CD4-positive, alpha-beta T cell treated with Interleukin-17A for 4 hours (primary cell): ENCODE measurements around the gene MLLT10.

Source experiments
- DNase-seq: peaks from one replicate; pipeline ENCODE4 v3.0.0-alpha.2; 2020; ENCODE audit warnings: mixed read lengths

MLLT10 gene

GRCh38 chr10:21517134-21518031 lies 16.6 kb upstream of the MLLT10 start:
- peak; percentile 44 for DNase-seq

GRCh38 chr10:21518149-21518640 lies 15.8 kb upstream of the MLLT10 start:
- no peak for DNase-seq

GRCh38 chr10:21518641-21519396 lies 15.2 kb upstream of the MLLT10 start:
- no peak for DNase-seq

GRCh38 chr10:21519397-21519933 lies 14.6 kb upstream of the MLLT10 start:
- DNase-seq = no peak

- DNase-seq = no peak
Measured at GRCh38 chr10:21519941-21520436, 14.0 kb upstream of the MLLT10 start.

- DNase-seq = no peak
Measured at GRCh38 chr10:21520509-21520908, 13.5 kb upstream of the MLLT10 start.

GRCh38 chr10:21520949-21521348 lies 13.1 kb upstream of the MLLT10 start:
- DNase-seq = no peak

GRCh38 chr10:21521751-21522533 lies 12.1 kb upstream of the MLLT10 start:
- no peak for DNase-seq

GRCh38 chr10:21522631-21523406 lies 11.2 kb upstream of the MLLT10 start:
- no peak for DNase-seq

GRCh38 chr10:21523557-21524008 lies 10.4 kb upstream of the MLLT10 start:
- DNase-seq = no peak

- DNase-seq = no peak
Measured at GRCh38 chr10:21524131-21524525, 9.9 kb upstream of the MLLT10 start.

GRCh38 chr10:21524526-21525366 lies 9.3 kb upstream of the MLLT10 start:
- no peak for DNase-seq

- peak; percentile 66 for DNase-seq
Measured at GRCh38 chr10:21525367-21526187, 8.5 kb upstream of the MLLT10 start, which contains the start of gene SKIDA1. Gene SKIDA1, minus strand, starts transcription at chr10:21525682. Its CDS starts 7,860 bp downstream, at chr10:21517822.

- peak; percentile 74 for DNase-seq
Measured at GRCh38 chr10:21526188-21526859, 7.7 kb upstream of the MLLT10 start.

- peak; percentile 59 for DNase-seq
Measured at GRCh38 chr10:21526860-21527597, 7.0 kb upstream of the MLLT10 start.

GRCh38 chr10:21527598-21528235 lies 6.3 kb upstream of the MLLT10 start:
- no peak for DNase-seq

GRCh38 chr10:21528236-21529031 lies 5.6 kb upstream of the MLLT10 start:
- no peak for DNase-seq
